ENCODE results near the gene RALGAPA2.

DNA sequence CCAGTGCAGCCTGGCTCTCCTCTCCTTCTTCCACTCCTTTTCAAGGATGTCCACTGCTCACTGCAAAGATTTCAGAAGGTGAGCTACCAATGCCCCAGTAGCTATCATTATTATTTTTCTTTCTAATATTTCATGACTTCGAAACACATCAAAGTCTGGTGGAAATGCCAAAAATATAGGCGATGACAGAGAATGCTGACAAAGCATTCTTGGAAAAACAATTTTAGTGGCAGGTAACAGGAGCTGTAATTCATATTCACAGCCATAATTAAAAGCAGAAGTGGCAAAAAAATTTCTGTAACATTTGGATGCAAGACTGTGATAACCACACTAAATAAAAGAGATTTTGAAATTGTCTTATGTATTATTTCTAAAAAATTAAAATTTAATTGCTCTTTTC is 133.6 kb downstream of the RALGAPA2 start:
- TF ChIP-seq POLR2A (IDR thresholded peaks at IDR 0.05) (no peak), EP300 (IDR thresholded peaks at IDR 0.05) (no peak)
- TF ChIP-seq, protein P1, sequence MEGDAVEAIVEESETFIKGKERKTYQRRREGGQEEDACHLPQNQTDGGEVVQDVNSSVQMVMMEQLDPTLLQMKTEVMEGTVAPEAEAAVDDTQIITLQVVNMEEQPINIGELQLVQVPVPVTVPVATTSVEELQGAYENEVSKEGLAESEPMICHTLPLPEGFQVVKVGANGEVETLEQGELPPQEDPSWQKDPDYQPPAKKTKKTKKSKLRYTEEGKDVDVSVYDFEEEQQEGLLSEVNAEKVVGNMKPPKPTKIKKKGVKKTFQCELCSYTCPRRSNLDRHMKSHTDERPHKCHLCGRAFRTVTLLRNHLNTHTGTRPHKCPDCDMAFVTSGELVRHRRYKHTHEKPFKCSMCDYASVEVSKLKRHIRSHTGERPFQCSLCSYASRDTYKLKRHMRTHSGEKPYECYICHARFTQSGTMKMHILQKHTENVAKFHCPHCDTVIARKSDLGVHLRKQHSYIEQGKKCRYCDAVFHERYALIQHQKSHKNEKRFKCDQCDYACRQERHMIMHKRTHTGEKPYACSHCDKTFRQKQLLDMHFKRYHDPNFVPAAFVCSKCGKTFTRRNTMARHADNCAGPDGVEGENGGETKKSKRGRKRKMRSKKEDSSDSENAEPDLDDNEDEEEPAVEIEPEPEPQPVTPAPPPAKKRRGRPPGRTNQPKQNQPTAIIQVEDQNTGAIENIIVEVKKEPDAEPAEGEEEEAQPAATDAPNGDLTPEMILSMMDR (IDR thresholded peaks at IDR 0.05): no peak
